Mesendoderm (in vitro differentiated cells): ENCODE measurements around the gene HS2ST1.
A peak's percentile ranks its signal among the peaks of the same experiment; 100 is the strongest.

Source experiments
- DNase-seq: peaks from one replicate; pipeline ENCODE4 v3.0.0; 2013
- H2AK5ac ChIP-seq: 2 replicates; pipeline ENCODE4 v1.6.1; 2013; ENCODE audit warnings: low read length, inconsistent platforms
- H2BK120ac ChIP-seq: 2 replicates; pipeline ENCODE4 v1.6.1; 2013; ENCODE audit warnings: low read depth, mild to moderate bottlenecking, low read length, moderate library complexity, mixed read lengths
- H2BK15ac ChIP-seq: replicated peaks from 2 replicates; pipeline ENCODE4 v1.6.1; 2013; ENCODE audit warnings: low read depth, mild to moderate bottlenecking, moderate library complexity
- H2BK5ac ChIP-seq: 2 replicates; pipeline ENCODE4 v1.6.1; 2013; ENCODE audit warnings: low read length, inconsistent platforms
- H3K18ac ChIP-seq: 2 replicates; pipeline ENCODE4 v1.6.1; 2013; ENCODE audit warnings: mild to moderate bottlenecking, low read length, mixed read lengths
- H3K23ac ChIP-seq: one replicate; pipeline ENCODE4 v1.6.1; 2013; ENCODE audit warnings: low read length
- H3K27ac ChIP-seq: 2 replicates; pipeline ENCODE4 v1.5.1; 2013; ENCODE audit warnings: low read depth, mild to moderate bottlenecking, inconsistent platforms, low read length, moderate library complexity
- H3K27me3 ChIP-seq: 2 replicates; pipeline ENCODE4 v1.6.1; 2013; ENCODE audit warnings: low read length, control low read depth, mild to moderate bottlenecking, inconsistent platforms; ENCODE audit not compliant: insufficient read depth, poor library complexity
- H3K36me3 ChIP-seq: 2 replicates; pipeline ENCODE4 v1.6.1; 2013; ENCODE audit warnings: low read length, inconsistent platforms; ENCODE audit not compliant: control insufficient read depth, insufficient read depth
- H3K4ac ChIP-seq: one replicate; pipeline ENCODE4 v1.6.1; 2013; ENCODE audit warnings: low read depth, mild to moderate bottlenecking, low read length, moderate library complexity
- H3K4me1 ChIP-seq: 2 replicates; pipeline ENCODE4 v1.6.1; 2013; ENCODE audit warnings: low read depth, low read length, inconsistent platforms; ENCODE audit not compliant: control insufficient read depth
- H3K4me2 ChIP-seq: 2 replicates; pipeline ENCODE4 v1.6.1; 2013; ENCODE audit warnings: low read length
- H3K4me3 ChIP-seq: 2 replicates; pipeline ENCODE4 v1.5.1; 2013; ENCODE audit warnings: mild to moderate bottlenecking, low read length
- H3K56ac ChIP-seq: one replicate; pipeline ENCODE4 v1.6.1; 2013; ENCODE audit warnings: low read length
- H3K79me1 ChIP-seq: 2 replicates; pipeline ENCODE4 v1.6.1; 2013; ENCODE audit warnings: low read length, inconsistent platforms
- H3K79me2 ChIP-seq: 2 replicates; pipeline ENCODE4 v1.6.1; 2013; ENCODE audit warnings: mild to moderate bottlenecking, low read length; ENCODE audit not compliant: control insufficient read depth, insufficient read depth
- H3K9ac ChIP-seq: 2 replicates; pipeline ENCODE4 v1.6.1; 2013; ENCODE audit warnings: low read length, inconsistent platforms
- H4K5ac ChIP-seq: one replicate; pipeline ENCODE4 v1.6.1; 2013; ENCODE audit warnings: low read length
- H4K8ac ChIP-seq: one replicate; pipeline ENCODE4 v1.6.1; 2013; ENCODE audit warnings: low read depth, mild to moderate bottlenecking, control low read depth, low read length, moderate library complexity
- WGBS: extraction: QIAGEN DNeasy Blood & Tissue Kit; methylation state at CpG from one replicate; pipeline ENCODE4 v1.1.7; 2013; ENCODE audit warnings: low lambda C conversion rate, missing lambda C conversion rate; ENCODE audit not compliant: insufficient coverage; ENCODE audit errors: extremely low coverage; 5-methylcytosine and 5-hydroxymethylcytosine counted together

The HS2ST1 gene

GRCh38 chr1:87150143-87150542 lies 235.7 kb downstream of the HS2ST1 start:
- Histone ChIP-seq H3K23ac (no peak overlapping the region), H4K8ac (no peak overlapping the region), H2BK5ac (no peak overlapping the region), H2BK120ac (no peak overlapping the region), H3K79me1 (no peaks in the 10 kb centered on the region), H3K27me3 (no peaks in the 10 kb centered on the region), H3K4ac (no peak overlapping the region), H3K4me2 (no peak overlapping the region), H3K4me3 (no peak overlapping the region), H2AK5ac (no peak overlapping the region), H3K9ac (no peak overlapping the region), H3K56ac (no peak overlapping the region), H3K79me2 (no peaks in the 10 kb centered on the region), H3K18ac (no peak overlapping the region), H3K4me1 (peaks cover 6% of the 10 kb centered on the region), H3K27ac (no peak overlapping the region), H2BK15ac (no peak overlapping the region), H4K5ac (no peak overlapping the region), H3K36me3 (no peaks in the 10 kb centered on the region)
- no CpG with 5 or more reads among the region's 1 CpG for WGBS
- no peak for DNase-seq

GRCh38 chr1:87151500-87152421 lies 237.3 kb downstream of the HS2ST1 start:
- Histone ChIP-seq H3K79me1 (no peaks in the 10 kb centered on the region), H3K9ac (peak overlapping the region; percentile 37), H4K8ac (no peak overlapping the region), H3K56ac (peak overlapping the region; percentile 71), H3K23ac (no peak overlapping the region), H3K36me3 (no peaks in the 10 kb centered on the region), H3K4me1 (peaks cover 6% of the 10 kb centered on the region), H3K18ac (no peak overlapping the region), H2BK15ac (no peak overlapping the region), H3K4me3 (no peak overlapping the region), H3K4me2 (peak overlapping the region; percentile 49), H3K27me3 (no peaks in the 10 kb centered on the region), H2BK120ac (no peak overlapping the region), H2AK5ac (no peak overlapping the region), H3K4ac (no peak overlapping the region), H4K5ac (no peak overlapping the region), H3K79me2 (no peaks in the 10 kb centered on the region), H3K27ac (no peak overlapping the region), H2BK5ac (no peak overlapping the region)
- peak; percentile 85 for DNase-seq
- WGBS: no CpG with 5 or more reads among the region's 45 CpGs

GRCh38 chr1:87154384-87154783 lies 239.9 kb downstream of the HS2ST1 start:
- Histone ChIP-seq H2BK5ac (no peak overlapping the region), H2BK15ac (no peak overlapping the region), H2BK120ac (no peak overlapping the region), H3K27ac (no peak overlapping the region), H3K36me3 (no peaks in the 10 kb centered on the region), H3K27me3 (no peaks in the 10 kb centered on the region), H3K4me3 (no peak overlapping the region), H4K8ac (no peak overlapping the region), H3K4ac (no peak overlapping the region), H3K4me1 (peaks cover under 1% of the 10 kb centered on the region), H3K79me2 (no peaks in the 10 kb centered on the region), H3K18ac (no peak overlapping the region), H3K56ac (no peak overlapping the region), H3K23ac (no peak overlapping the region), H3K4me2 (no peak overlapping the region), H3K9ac (no peak overlapping the region), H2AK5ac (no peak overlapping the region), H4K5ac (no peak overlapping the region), H3K79me1 (no peaks in the 10 kb centered on the region)
- no CpG with 5 or more reads among the region's 9 CpGs for WGBS
- DNase-seq: no peak

GRCh38 chr1:87155170-87155569 lies 240.7 kb downstream of the HS2ST1 start:
- Histone ChIP-seq H3K27me3 (no peaks in the 10 kb centered on the region), H3K36me3 (no peaks in the 10 kb centered on the region), H2BK15ac (no peak overlapping the region), H3K56ac (no peak overlapping the region), H3K79me2 (no peaks in the 10 kb centered on the region), H3K4ac (no peak overlapping the region), H2BK5ac (no peak overlapping the region), H3K4me2 (no peak overlapping the region), H2AK5ac (no peak overlapping the region), H3K18ac (no peak overlapping the region), H3K4me1 (no peaks in the 10 kb centered on the region), H3K79me1 (no peaks in the 10 kb centered on the region), H4K5ac (no peak overlapping the region), H4K8ac (no peak overlapping the region), H3K9ac (no peak overlapping the region), H3K4me3 (no peak overlapping the region), H3K27ac (no peak overlapping the region), H2BK120ac (no peak overlapping the region), H3K23ac (no peak overlapping the region)
- no peak for DNase-seq
- no CpG with 5 or more reads among the region's 6 CpGs for WGBS

- H3K18ac ChIP-seq: no peak overlapping the region
- no peak overlapping the region for H2BK5ac ChIP-seq
- DNase-seq: no peak
- H3K27me3 ChIP-seq: no peaks in the 10 kb centered on the region
- no peak overlapping the region for H4K5ac ChIP-seq
- H3K4me2 ChIP-seq: no peak overlapping the region
- no peak overlapping the region for H3K4ac ChIP-seq
- no peak overlapping the region for H3K27ac ChIP-seq
- no peak overlapping the region for H3K23ac ChIP-seq
- H3K4me1 ChIP-seq: no peaks in the 10 kb centered on the region
- no peak overlapping the region for H2AK5ac ChIP-seq
- no peaks in the 10 kb centered on the region for H3K36me3 ChIP-seq
- no peak overlapping the region for H2BK120ac ChIP-seq
- H3K79me1 ChIP-seq: no peaks in the 10 kb centered on the region
- H3K9ac ChIP-seq: no peak overlapping the region
- H3K79me2 ChIP-seq: no peaks in the 10 kb centered on the region
- H3K56ac ChIP-seq: no peak overlapping the region
- no peak overlapping the region for H2BK15ac ChIP-seq
- H4K8ac ChIP-seq: no peak overlapping the region
- WGBS: no CpG with 5 or more reads among the region's 9 CpGs
- H3K4me3 ChIP-seq: no peak overlapping the region
Observed at GRCh38 chr1:87155648-87156047, 241.2 kb downstream of the HS2ST1 start.
